ENCODE results near the gene EFCAB9. TPM values are rescaled to one million over a fixed set of nuclear protein-coding genes. Genes with fewer than 3 reads are reported as not detected.

Gene EFCAB9
- total RNA-seq, 1 donor from 2014 or later, result not detected

GRCh38 chr5:172234031-172234430 lies 40.1 kb downstream of the EFCAB9 start:
- intact Hi-C loops (cut with micrococcal nuclease), result no loop called here

DNA sequence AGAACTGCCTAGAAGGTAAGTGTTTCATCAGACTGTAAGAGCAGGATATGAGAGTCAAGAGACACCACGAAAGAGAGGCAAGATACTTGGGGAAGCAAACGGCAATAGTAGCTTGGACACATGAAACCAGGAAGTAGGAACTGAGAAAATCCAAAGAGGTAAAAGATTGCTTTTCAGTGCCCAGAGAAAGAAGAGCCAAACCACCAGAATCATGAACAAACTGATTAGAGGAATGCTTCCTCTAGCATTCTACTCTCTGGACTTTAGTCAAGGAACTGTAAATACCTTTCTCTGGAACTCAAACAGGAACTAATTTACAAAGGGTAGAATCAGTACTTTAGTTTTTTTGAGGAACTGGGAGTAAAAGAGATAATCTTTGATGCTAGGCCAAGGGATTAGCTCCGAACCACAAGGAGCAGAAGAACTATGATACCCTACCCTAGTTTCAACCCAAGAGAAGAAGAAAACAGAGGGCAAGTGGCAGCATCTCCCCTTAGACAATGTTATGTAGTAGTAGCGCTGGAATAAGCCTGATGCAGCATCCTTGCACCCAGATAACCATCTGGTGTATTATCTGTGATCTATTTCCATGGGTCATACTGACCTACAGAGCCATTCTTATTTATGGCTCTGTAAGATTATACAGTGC lies 41.3 kb downstream of the EFCAB9 start:
- intact Hi-C loops (cut with micrococcal nuclease), result loop anchor here (5.0 kb wide), 1 partner anchor 47 kb away; the partner anchor contains the start of gene UBTD2

- intact Hi-C loops (cut with micrococcal nuclease), result loop anchor here (5.0 kb wide), 1 partner anchor 46 kb away; the partner anchor contains the start of gene UBTD2
These were observed 42.1 kb downstream of the EFCAB9 start for GRCh38 chr5:172235827-172236736.

GRCh38 chr5:172238334-172238733 lies 44.4 kb downstream of the EFCAB9 start:
- intact Hi-C loops (cut with micrococcal nuclease), result loop anchor here (5.0 kb wide), 1 partner anchor 44 kb away; the partner anchor contains the start of gene UBTD2

DNA sequence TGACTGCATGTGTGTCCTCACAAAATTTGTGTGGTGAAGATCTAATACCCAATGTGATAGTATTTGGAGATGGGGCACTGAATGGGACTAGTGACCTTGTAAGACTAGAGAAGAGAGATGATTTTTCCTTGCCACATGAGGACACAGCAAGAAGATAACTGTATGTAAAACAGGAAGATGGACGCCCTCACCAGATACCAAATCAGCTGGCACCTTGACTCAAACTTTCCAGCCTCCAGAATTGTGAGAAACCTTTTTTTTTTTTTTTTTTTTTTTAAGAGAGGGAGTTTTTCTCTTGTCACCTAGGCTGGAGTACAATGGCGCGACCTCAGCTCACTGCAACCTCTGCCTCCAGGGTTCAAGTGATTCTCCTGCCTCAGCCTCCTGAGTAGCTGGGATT lies 49.3 kb downstream of the EFCAB9 start:
- intact Hi-C loops (cut with micrococcal nuclease), result no loop called here

DNA sequence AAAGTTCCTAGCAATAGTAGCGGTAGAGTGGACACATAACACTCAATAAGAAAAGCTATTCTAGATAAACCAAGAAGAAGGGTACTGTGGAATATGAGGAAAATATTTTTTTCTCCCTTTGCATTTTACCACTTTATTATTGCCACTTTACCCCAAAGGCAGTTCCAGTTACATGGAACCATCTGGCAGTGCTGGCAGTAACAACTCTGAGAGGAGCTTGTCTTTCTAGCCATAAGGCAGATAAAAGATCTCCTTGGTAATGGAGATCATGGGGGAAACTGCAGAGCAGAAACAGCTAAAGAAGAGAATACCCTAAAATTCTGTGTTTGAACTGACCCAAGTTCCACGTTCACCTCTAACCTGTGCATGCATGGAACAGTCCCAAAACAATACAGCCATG lies 51.1 kb downstream of the EFCAB9 start:
- intact Hi-C loops (cut with micrococcal nuclease), result no loop called here

DNA sequence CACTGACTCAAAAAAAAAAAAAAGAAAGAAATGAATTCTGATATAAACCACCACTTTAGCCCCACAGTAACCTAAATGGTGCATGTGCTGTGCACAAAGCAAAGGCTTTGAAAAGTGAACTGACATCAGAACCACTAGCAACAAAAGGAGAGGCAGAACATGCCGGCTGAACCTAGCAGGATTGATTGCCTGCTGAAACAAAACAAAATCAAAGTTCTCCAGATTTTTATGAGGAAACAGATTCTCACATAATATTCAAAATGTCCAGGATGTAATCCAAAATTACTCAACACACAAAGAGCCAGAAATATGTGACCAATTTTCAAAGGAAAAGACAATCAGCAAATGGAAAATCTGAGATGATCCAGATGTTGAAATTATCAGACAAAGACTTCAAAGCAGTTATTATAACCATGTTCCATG lies 51.7 kb downstream of the EFCAB9 start:
- intact Hi-C loops (cut with micrococcal nuclease), result no loop called here

DNA sequence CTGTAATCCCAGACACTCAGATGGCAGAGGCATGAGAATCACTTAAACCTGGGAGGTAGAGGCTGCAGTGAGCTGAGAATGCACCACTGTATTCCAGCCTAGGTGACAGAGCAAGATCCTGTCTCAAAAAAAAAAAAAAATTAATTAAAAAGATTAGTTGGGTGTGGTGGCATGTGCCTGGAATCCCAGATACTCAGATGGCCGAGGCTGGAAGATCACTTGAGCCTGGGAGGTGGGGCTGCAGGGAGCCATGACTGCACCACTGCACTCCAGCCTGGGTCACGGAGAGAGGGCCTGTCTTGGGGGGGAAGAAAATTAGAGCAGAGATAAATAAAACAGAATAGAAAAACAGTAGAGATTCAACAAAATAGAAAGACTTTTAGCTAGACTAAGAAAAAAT lies 54.7 kb downstream of the EFCAB9 start:
- intact Hi-C loops (cut with micrococcal nuclease), result no loop called here

GRCh38 chr5:172251419-172251818 lies 57.4 kb downstream of the EFCAB9 start:
- intact Hi-C loops (cut with micrococcal nuclease), result no loop called here

DNA sequence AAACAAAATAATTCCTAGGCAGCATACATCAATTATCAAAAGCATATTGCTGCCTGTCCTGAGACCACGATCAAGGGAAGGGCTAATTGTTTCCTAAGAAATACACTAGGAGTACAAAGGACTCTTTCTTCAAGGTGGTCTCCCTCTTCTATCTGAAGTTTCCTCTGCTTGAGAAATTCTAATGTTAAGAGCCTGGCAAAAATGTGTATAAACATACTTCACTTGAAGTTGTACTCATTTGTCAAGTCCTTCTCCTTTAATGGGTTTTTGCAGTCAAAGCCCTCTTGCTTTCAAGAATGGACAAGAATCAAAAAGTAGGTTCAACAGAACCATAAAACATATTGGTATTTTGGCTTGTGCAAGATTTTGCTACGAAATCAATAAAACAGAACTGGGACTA lies 58.5 kb downstream of the EFCAB9 start:
- intact Hi-C loops (cut with micrococcal nuclease), result no loop called here

Other genes with a start within 250 kb of the EFCAB9 start
- gene FBXW11, start 187.5 kb upstream of the EFCAB9 start, total RNA-seq, result 34.4 and 35.4 TPM in 2 replicates
- 223 and 226 TPM in 2 replicates for gene STK10, start 5.9 kb upstream of the EFCAB9 start, total RNA-seq
- 5.7 and 6.4 TPM in 2 replicates for gene UBTD2, start 89.6 kb downstream of the EFCAB9 start, total RNA-seq